Neural progenitor cell (in vitro differentiated cells): ENCODE results near the gene MOV10L1. TPM values are rescaled to one million over a fixed set of nuclear protein-coding genes. Genes with fewer than 3 reads are reported as not detected.
A peak's percentile ranks its signal among the peaks of the same experiment; 100 is the strongest.

ENCODE experiments used
- DNase-seq: peaks from one replicate; pipeline ENCODE4 v3.0.0-alpha.2; 2016; ENCODE audit warnings: low spot score
- H2AFZ ChIP-seq: fragments of 200-600 bp; sonication (generic); replicated peaks from 2 replicates; pipeline ENCODE4 v1.6.1; 2016; ENCODE audit warnings: antibody characterized with exemption
- H3F3A ChIP-seq: fragments of 200-600 bp; sonication (generic); 2 replicates; pipeline ENCODE4 v1.6.1; 2016; ENCODE audit warnings: antibody characterized with exemption, low read depth
- H3K27ac ChIP-seq: fragments of 200-600 bp; sonication (generic); 2 replicates; pipeline ENCODE4 v1.5.1; 2016; ENCODE audit warnings: mild to moderate bottlenecking
- H3K27me3 ChIP-seq: fragments of 200-600 bp; sonication (generic); 2 replicates; pipeline ENCODE4 v1.6.1; 2016; ENCODE audit warnings: mild to moderate bottlenecking, moderate library complexity
- H3K36me3 ChIP-seq: fragments of 200-600 bp; sonication (generic); 2 replicates; pipeline ENCODE4 v1.5.1; 2016
- H3K4me1 ChIP-seq: fragments of 200-600 bp; sonication (generic); 2 replicates; pipeline ENCODE4 v1.6.1; 2016; ENCODE audit warnings: mixed run types
- H3K4me2 ChIP-seq: fragments of 200-600 bp; sonication (generic); 2 replicates; pipeline ENCODE4 v1.6.1; 2016
- H3K4me3 ChIP-seq: fragments of 200-600 bp; sonication (generic); 2 replicates; pipeline ENCODE4 v1.5.1; 2016
- H3K79me2 ChIP-seq: fragments of 200-600 bp; sonication (generic); 2 replicates; pipeline ENCODE4 v1.6.1; 2016; ENCODE audit warnings: low read depth
- H3K9ac ChIP-seq: fragments of 200-600 bp; sonication (generic); 2 replicates; pipeline ENCODE4 v1.6.1; 2016
- H3K9me3 ChIP-seq: fragments of 200-600 bp; sonication (generic); 2 replicates; pipeline ENCODE4 v1.5.1; 2016; ENCODE audit warnings: low read depth
- H4K20me1 ChIP-seq: fragments of 200-600 bp; sonication (generic); 2 replicates; pipeline ENCODE4 v1.6.1; 2016; ENCODE audit warnings: low read depth
- H3K27ac Mint-ChIP-seq: 3 replicates; pipeline ENCODE4 v1.8.0; 2021; ENCODE audit warnings: mixed read lengths
- H3K27me3 Mint-ChIP-seq: 2 replicates; pipeline ENCODE4 v1.8.0; 2022; ENCODE audit warnings: low read depth, mild to moderate bottlenecking, inconsistent platforms, moderate library complexity, mixed read lengths; ENCODE audit not compliant: insufficient read depth
- H3K36me3 Mint-ChIP-seq: 3 replicates; pipeline ENCODE4 v1.8.0; 2021; ENCODE audit warnings: mixed read lengths
- H3K4me1 Mint-ChIP-seq: 3 replicates; pipeline ENCODE4 v1.8.0; 2021; ENCODE audit warnings: mixed read lengths
- H3K4me3 Mint-ChIP-seq: 3 replicates; pipeline ENCODE4 v1.8.0; 2021; ENCODE audit warnings: mild to moderate bottlenecking, moderate library complexity, mixed read lengths
- H3K9me3 Mint-ChIP-seq: 3 replicates; pipeline ENCODE4 v1.8.0; 2020; ENCODE audit warnings: mixed read lengths
- EZH2 ChIP-seq: fragments of 200-600 bp; sonication (generic); IDR thresholded peaks from 2 replicates; pipeline ENCODE4 v1.6.1; 2017; ENCODE audit warnings: antibody characterized with exemption, mild to moderate bottlenecking, moderate library complexity
- EZH2phosphoT487 ChIP-seq: fragments of 200-600 bp; sonication (generic); IDR thresholded peaks from 2 replicates; pipeline ENCODE4 v1.6.1; 2017; ENCODE audit warnings: antibody characterized with exemption
- total RNA-seq: library from RNA; depleted of rRNA; stranded (reverse); fragments of >200 nt; gene quantifications from 2 replicates; pipeline ENCODE4 v1.2.3, GENCODE V29; 2015; ENCODE audit warnings: low replicate concordance
- TF ChIP-seq, protein P1 (sequence below): fragments of 200-600 bp; sonication (generic); IDR thresholded peaks from 2 replicates; pipeline ENCODE4 v1.5.1; 2017; ENCODE audit warnings: antibody characterized with exemption, mild to moderate bottlenecking

Gene MOV10L1
- total RNA-seq, 1 donor from 2014 or later: not detected

DNA sequence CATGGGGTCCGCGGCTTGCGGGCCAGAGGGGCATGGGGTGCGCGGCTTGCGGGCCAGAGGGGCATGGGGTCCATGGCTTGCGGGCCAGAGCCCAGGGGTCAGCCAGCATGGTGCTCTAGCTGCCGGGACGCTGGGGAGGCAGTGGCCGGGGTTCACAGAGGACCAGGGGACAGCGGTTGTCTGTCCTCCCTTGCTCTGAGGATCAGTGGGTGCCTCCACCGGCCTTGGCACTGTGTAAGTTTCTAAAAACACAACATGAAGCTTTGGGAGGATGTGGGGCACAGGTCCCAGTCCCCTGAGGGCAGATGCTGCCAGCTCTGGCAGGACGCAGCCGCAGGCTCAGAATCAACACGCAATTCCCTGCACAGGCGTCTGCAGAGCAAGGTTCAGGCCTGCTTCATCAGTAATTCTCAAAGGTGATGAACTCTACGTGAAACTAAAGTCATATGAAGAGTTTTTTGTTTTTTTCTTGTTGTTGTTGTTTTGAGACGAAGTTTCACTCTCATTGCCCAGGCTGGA lies 7.5 kb upstream of the MOV10L1 start:
- H3F3A ChIP-seq: no peaks in the 10 kb centered on the region
- TF ChIP-seq, protein P1, sequence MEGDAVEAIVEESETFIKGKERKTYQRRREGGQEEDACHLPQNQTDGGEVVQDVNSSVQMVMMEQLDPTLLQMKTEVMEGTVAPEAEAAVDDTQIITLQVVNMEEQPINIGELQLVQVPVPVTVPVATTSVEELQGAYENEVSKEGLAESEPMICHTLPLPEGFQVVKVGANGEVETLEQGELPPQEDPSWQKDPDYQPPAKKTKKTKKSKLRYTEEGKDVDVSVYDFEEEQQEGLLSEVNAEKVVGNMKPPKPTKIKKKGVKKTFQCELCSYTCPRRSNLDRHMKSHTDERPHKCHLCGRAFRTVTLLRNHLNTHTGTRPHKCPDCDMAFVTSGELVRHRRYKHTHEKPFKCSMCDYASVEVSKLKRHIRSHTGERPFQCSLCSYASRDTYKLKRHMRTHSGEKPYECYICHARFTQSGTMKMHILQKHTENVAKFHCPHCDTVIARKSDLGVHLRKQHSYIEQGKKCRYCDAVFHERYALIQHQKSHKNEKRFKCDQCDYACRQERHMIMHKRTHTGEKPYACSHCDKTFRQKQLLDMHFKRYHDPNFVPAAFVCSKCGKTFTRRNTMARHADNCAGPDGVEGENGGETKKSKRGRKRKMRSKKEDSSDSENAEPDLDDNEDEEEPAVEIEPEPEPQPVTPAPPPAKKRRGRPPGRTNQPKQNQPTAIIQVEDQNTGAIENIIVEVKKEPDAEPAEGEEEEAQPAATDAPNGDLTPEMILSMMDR: no peak
- no peak for TF ChIP-seq EZH2
- TF ChIP-seq EZH2phosphoT487: no peak
- no peaks in the 10 kb centered on the region for H3K4me1 ChIP-seq
- H3K4me1 Mint-ChIP-seq: peaks cover 29% of the 10 kb centered on the region
- H3K4me2 ChIP-seq: no peak overlapping the region
- no peaks in the 10 kb centered on the region for H3K79me2 ChIP-seq
- H4K20me1 ChIP-seq: no peaks in the 10 kb centered on the region
- no peaks in the 10 kb centered on the region for H3K36me3 ChIP-seq
- H3K9ac ChIP-seq: no peak overlapping the region
- peaks cover 5% of the 10 kb centered on the region for H3K9me3 Mint-ChIP-seq
- no peak for DNase-seq
- no peak overlapping the region for H3K4me3 ChIP-seq
- no peak overlapping the region for H3K27ac Mint-ChIP-seq
- no peak overlapping the region for H2AFZ ChIP-seq
- H3K27me3 Mint-ChIP-seq: peaks cover 5% of the 10 kb centered on the region
- H3K9me3 ChIP-seq: no peaks in the 10 kb centered on the region
- H3K27ac ChIP-seq: no peak overlapping the region
- no peaks in the 10 kb centered on the region for H3K27me3 ChIP-seq
- no peak overlapping the region for H3K4me3 Mint-ChIP-seq
- no peaks in the 10 kb centered on the region for H3K36me3 Mint-ChIP-seq

DNA sequence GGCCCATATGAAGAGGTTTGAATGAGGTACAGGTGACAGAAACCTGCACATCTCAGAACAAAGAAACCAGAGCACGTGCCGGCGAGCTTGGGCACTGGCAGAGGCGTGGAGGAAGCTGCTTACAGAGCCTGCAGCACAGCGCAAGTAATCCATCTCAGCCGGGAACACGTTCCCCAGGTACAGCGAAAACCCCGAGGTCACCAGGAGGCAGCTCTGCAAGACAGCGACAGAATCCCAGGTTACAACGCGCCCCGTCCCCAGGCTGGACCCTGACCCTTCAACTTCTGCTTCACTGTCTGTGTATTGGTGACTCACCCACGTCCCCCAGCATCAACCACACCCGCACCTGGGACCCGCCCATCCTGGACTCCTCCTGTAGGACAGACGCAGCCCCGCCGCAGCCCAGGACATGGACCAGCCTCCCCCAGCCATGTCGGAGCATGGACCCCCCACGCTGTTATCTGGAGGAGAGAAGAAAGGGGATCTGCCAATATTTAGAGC lies 6.8 kb upstream of the MOV10L1 start:
- H3K9me3 ChIP-seq: no peaks in the 10 kb centered on the region
- no peaks in the 10 kb centered on the region for H3K36me3 ChIP-seq
- no peaks in the 10 kb centered on the region for H3K4me1 ChIP-seq
- peak overlapping the region; percentile 46 for H3K27ac Mint-ChIP-seq
- no peak overlapping the region for H3K4me2 ChIP-seq
- no peak for DNase-seq
- no peaks in the 10 kb centered on the region for H3K27me3 ChIP-seq
- no peak overlapping the region for H3K4me3 ChIP-seq
- H3K4me1 Mint-ChIP-seq: peaks cover 29% of the 10 kb centered on the region
- H3K79me2 ChIP-seq: no peaks in the 10 kb centered on the region
- H2AFZ ChIP-seq: no peak overlapping the region
- H3K4me3 Mint-ChIP-seq: peak overlapping the region; percentile 7
- H3F3A ChIP-seq: no peaks in the 10 kb centered on the region
- no peaks in the 10 kb centered on the region for H4K20me1 ChIP-seq
- no peak overlapping the region for H3K9ac ChIP-seq
- peaks cover 7% of the 10 kb centered on the region for H3K27me3 Mint-ChIP-seq
- H3K27ac ChIP-seq: no peak overlapping the region
- peaks cover 8% of the 10 kb centered on the region for H3K9me3 Mint-ChIP-seq
- no peak for TF ChIP-seq EZH2
- no peak for TF ChIP-seq EZH2phosphoT487
- TF ChIP-seq, protein P1: no peak
- no peaks in the 10 kb centered on the region for H3K36me3 Mint-ChIP-seq

DNA sequence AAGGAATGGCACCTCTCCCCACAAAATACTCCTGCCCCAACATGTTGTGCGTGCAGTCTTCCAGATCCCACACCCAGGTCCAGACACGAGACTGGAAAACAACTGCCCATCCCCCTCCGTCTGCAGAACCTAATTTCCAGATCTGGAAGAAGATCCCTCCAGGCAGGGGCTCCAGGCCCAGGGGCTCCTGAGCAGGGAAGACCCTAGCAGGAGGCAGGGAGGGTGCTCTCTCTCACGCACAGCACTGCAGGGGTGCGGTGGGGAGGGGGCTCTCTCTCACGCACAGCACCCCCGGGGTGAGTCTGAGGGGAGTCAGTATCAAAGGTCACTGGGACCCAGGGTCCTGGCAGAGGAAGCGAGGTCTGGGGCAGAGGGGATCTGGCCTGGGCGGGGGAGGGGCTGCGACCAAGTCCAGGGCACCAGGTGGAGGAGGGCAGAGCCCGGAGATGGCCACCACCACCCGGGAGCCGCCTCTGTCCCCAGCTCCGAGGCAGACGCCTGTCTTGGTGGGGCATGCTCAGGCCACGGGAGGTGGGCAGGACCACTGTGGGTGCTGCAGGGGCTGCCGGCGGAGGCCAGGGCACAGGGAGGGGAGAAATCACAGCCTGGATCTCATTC lies 6.2 kb upstream of the MOV10L1 start:
- no peak overlapping the region for H3K4me3 ChIP-seq
- H3K4me2 ChIP-seq: no peak overlapping the region
- Mint-ChIP-seq H3K4me3 (no peak overlapping the region), H3K4me1 (peaks cover 26% of the 10 kb centered on the region), H3K27ac (no peak overlapping the region), H3K9me3 (peaks cover 8% of the 10 kb centered on the region), H3K36me3 (no peaks in the 10 kb centered on the region), H3K27me3 (peaks cover 7% of the 10 kb centered on the region)
- no peaks in the 10 kb centered on the region for H4K20me1 ChIP-seq
- no peaks in the 10 kb centered on the region for H3K27me3 ChIP-seq
- no peak for DNase-seq
- H3F3A ChIP-seq: no peaks in the 10 kb centered on the region
- no peaks in the 10 kb centered on the region for H3K79me2 ChIP-seq
- no peak overlapping the region for H3K27ac ChIP-seq
- no peaks in the 10 kb centered on the region for H3K4me1 ChIP-seq
- H2AFZ ChIP-seq: no peak overlapping the region
- no peaks in the 10 kb centered on the region for H3K9me3 ChIP-seq
- no peak overlapping the region for H3K9ac ChIP-seq
- TF ChIP-seq, protein P1: no peak
- TF ChIP-seq EZH2phosphoT487: no peak
- TF ChIP-seq EZH2: no peak
- H3K36me3 ChIP-seq: no peaks in the 10 kb centered on the region
